GM12878 (cell line): ENCODE data around the gene PKDREJ. TPM values are rescaled to one million over a fixed set of nuclear protein-coding genes. Genes with fewer than 3 reads are reported as not detected.

ENCODE experiments used
- ATAC-seq: fragments of 200-7000 bp; cut with Tn5 transposase; 3 replicates; pipeline ENCODE4 v1.9.1; 2020; ENCODE audit warnings: mild to moderate bottlenecking, moderate library complexity
- BruUV-seq: library from RNA; stranded (reverse); fragments of 400-500 nt; replicated peaks from 2 replicates; lab custom pipeline; 2021; lab: Mats Ljungman, UMichigan
- CTCF ChIA-PET: fragments of 300-600 bp; sonication (Branson Sonifier 250); formaldehyde crosslinking; extraction: SDS; loops from one replicate; lab custom pipeline; 2021; ENCODE audit warnings: inconsistent platforms; lab: Yijun Ruan, JAX
- POLR2A ChIA-PET: fragments of 350-600 bp; formaldehyde crosslinking; extraction: SDS; loops from one replicate; lab custom pipeline; 2021; ENCODE audit warnings: inconsistent platforms; lab: Charles Lee
- RAD21 ChIA-PET: fragments of 300-600 bp; sonication (Branson Sonifier 250); formaldehyde crosslinking; loops from one replicate; lab custom pipeline; 2023; ENCODE audit warnings: antibody characterized with exemption; ENCODE audit not compliant: unreplicated experiment; lab: Charles Lee
- SMC1A ChIA-PET: fragments of 300-600 bp; sonication (Branson Sonifier 250); formaldehyde crosslinking; loops from one replicate; lab custom pipeline; 2023; ENCODE audit not compliant: unreplicated experiment, uncharacterized antibody; lab: Charles Lee
- DNase-seq: peaks from one replicate; pipeline ENCODE4 v3.0.0-alpha.2; 2011; ENCODE audit warnings: low read depth, low spot score
- FAIRE-seq: peaks from 3 replicates; lab custom pipeline; 2011; peaks lifted over from hg19 to GRCh38; lab: Jason Lieb, UNC
- H2AFZ ChIP-seq: 2 replicates; pipeline ENCODE4 v1.6.0; 2011; ENCODE audit warnings: low read depth, low read length, control low read depth; ENCODE audit not compliant: control insufficient read depth
- H3K27ac ChIP-seq: 2 replicates; pipeline ENCODE4 v1.5.1; 2011; ENCODE audit warnings: control low read depth; ENCODE audit not compliant: control insufficient read depth, insufficient read depth
- H3K27me3 ChIP-seq, 2 experiments: replicated peaks in 1 of 2; 2 replicates each; pipeline versions ENCODE4 v1.6.0 to v1.6.1; 2011; ENCODE audit warnings: low read length in 1 of 2; ENCODE audit not compliant: control insufficient read depth in 2 of 2, insufficient read depth in 2 of 2
- H3K36me3 ChIP-seq, 2 experiments: 2 replicates each; pipeline ENCODE4 v1.5.1; 2011; ENCODE audit warnings: low read length in 1 of 2; ENCODE audit not compliant: control insufficient read depth in 2 of 2, insufficient read depth in 2 of 2
- H3K4me1 ChIP-seq: 2 replicates; pipeline ENCODE4 v1.6.1; 2011; ENCODE audit warnings: mild to moderate bottlenecking, low read length, moderate library complexity, mixed read lengths; ENCODE audit not compliant: control insufficient read depth, insufficient read depth
- H3K4me2 ChIP-seq: 2 replicates; pipeline ENCODE4 v1.6.0; 2011; ENCODE audit warnings: control low read depth; ENCODE audit not compliant: control insufficient read depth, insufficient read depth
- H3K4me3 ChIP-seq: fragments of 200-600 bp; sonication (generic); 2 replicates; pipeline ENCODE4 v1.5.1; 2016
- H3K79me2 ChIP-seq: 2 replicates; pipeline ENCODE4 v1.6.0; 2011; ENCODE audit warnings: low read length; ENCODE audit not compliant: control insufficient read depth, insufficient read depth
- H3K9ac ChIP-seq: 2 replicates; pipeline ENCODE4 v1.8.0; 2011; ENCODE audit warnings: low read length, control low read depth, mixed read lengths; ENCODE audit not compliant: control insufficient read depth, insufficient read depth
- H3K9me3 ChIP-seq: replicated peaks from 3 replicates; pipeline ENCODE4 v1.5.1; 2011; ENCODE audit warnings: mild to moderate bottlenecking, low read length; ENCODE audit not compliant: control insufficient read depth, insufficient read depth
- H4K20me1 ChIP-seq: 2 replicates; pipeline ENCODE4 v1.6.0; 2011; ENCODE audit not compliant: control insufficient read depth, insufficient read depth
- ASH2L ChIP-seq: fragments of 300-600, 200-600 bp; sonication (generic); IDR thresholded peaks from 2 replicates; pipeline ENCODE4 v1.6.1; 2017; ENCODE audit warnings: low read depth, mild to moderate bottlenecking, borderline replicate concordance
- EP300 ChIP-seq, 2 experiments: fragments of 150-350 bp in 1 of 2; IDR thresholded peaks; 2 replicates each; pipeline ENCODE4 v1.6.1; 2011 to 2012; ENCODE audit warnings: low read depth in 2 of 2, low read length in 2 of 2, borderline replicate concordance in 1 of 2, improper control_type of control experiment in 1 of 2, inconsistent platforms in 1 of 2; ENCODE audit not compliant: control insufficient read depth in 1 of 2
- JUND ChIP-seq: IDR thresholded peaks from 2 replicates; pipeline ENCODE4 v1.6.1; 2012; ENCODE audit warnings: low read depth, mild to moderate bottlenecking, low read length, improper control_type of control experiment, moderate library complexity
- MXI1 ChIP-seq: fragments of 150-350 bp; IDR thresholded peaks from 2 replicates; pipeline ENCODE4 v1.6.1; 2011; ENCODE audit warnings: low read depth, mild to moderate bottlenecking, inconsistent platforms, low read length, improper control_type of control experiment
- NR2C2 ChIP-seq: IDR thresholded peaks from 2 replicates; pipeline ENCODE4 v1.6.1; 2011; ENCODE audit warnings: borderline replicate concordance, low read depth; ENCODE audit not compliant: control insufficient read depth, insufficient read length
- NRF1 ChIP-seq: conservative IDR thresholded peaks from 2 replicates; pipeline ENCODE4 v1.6.1; 2011; ENCODE audit warnings: mild to moderate bottlenecking, low read depth, low read length, improper control_type of control experiment
- POLR2AphosphoS5 ChIP-seq: IDR thresholded peaks from 2 replicates; pipeline ENCODE4 v1.6.1; 2011; ENCODE audit warnings: mild to moderate bottlenecking, low read length, inconsistent platforms
- SPI1 ChIP-seq: IDR thresholded peaks from 2 replicates; pipeline ENCODE4 v1.6.1; 2011; ENCODE audit warnings: low read depth, mild to moderate bottlenecking, low read length, moderate library complexity, borderline replicate concordance; ENCODE audit not compliant: insufficient read depth
- STAT1 ChIP-seq: fragments of 450-650 bp; conservative IDR thresholded peaks from 2 replicates; pipeline ENCODE4 v1.6.1; 2014; ENCODE audit warnings: antibody characterized with exemption, mild to moderate bottlenecking
- WGBS: methylation state at CpG from one replicate; pipeline ENCODE4 v1.1.6; 2016; ENCODE audit warnings: low lambda C conversion rate; ENCODE audit not compliant: insufficient replicate concordance, insufficient coverage; ENCODE audit errors: missing lambda C conversion rate; 5-methylcytosine and 5-hydroxymethylcytosine counted together
- in situ Hi-C: fragments of 300-500 bp; cut with MboI; formaldehyde crosslinking; loops from 9 replicates; pipeline ENCODE4 v1.14.3; 2018; ENCODE audit warnings: mixed read lengths
- intact Hi-C: fragments of 100-400 bp; cut with micrococcal nuclease; formaldehyde crosslinking; loops from one replicate; pipeline ENCODE4 v1.14.2; 2022; ENCODE audit not compliant: unreplicated experiment
- polyA plus RNA-seq, 11 experiments: library from polyadenylated mRNA; depleted of rRNA in 4 of 11; unstranded in 6 of 11; stranded (reverse) in 5 of 11; fragments of >200 nt; fragmentation: Nextera tagmentation in 4 of 11; fragmentation: Illumina TruSeq in 1 of 11; extraction: Ambion mirVana in 4 of 11; extraction: Trizol in 1 of 11; gene quantifications; 1 replicate in 1 of 11; 2 replicates in 10 of 11; pipeline versions ENCODE4 v1.2.1 to v1.2.3, GENCODE V29; 2011 to 2016; ENCODE audit warnings: inconsistent platforms in 2 of 11, missing spikeins in 2 of 11, low read depth in 1 of 11
- total RNA-seq, 4 experiments: library from RNA; depleted of rRNA in 3 of 4; stranded (reverse); fragments of >200 nt in 3 of 4; fragmentation: Illumina TruSeq in 1 of 4; extraction: Trizol in 1 of 4; gene quantifications; 2 replicates each; pipeline versions ENCODE4 v1.2.1 to v1.2.3, GENCODE V29; 2013 to 2021

The PKDREJ gene
- total and polyA plus RNA-seq, 10 of the 15 experiments (the other 5 are each of a cell fraction or from before 2014, with no cell fraction given) = 0.02 to 0.03 TPM; not detected in 8

GRCh38 chr22:46294784-46295183 lies 31.6 kb upstream of the PKDREJ start:
- Histone ChIP-seq H3K27ac (no peak overlapping the region), H3K4me3 (no peak overlapping the region), H3K9me3 (no peaks in the 10 kb centered on the region; the same call in 2 of the 3 replicates), H3K79me2 (peaks cover 28% of the 10 kb centered on the region), H3K27me3 (no peaks in the 10 kb centered on the region), H3K36me3 (peaks cover 5% of the 10 kb centered on the region in 2 experiments; a peak in 3 of 4 replicates), H2AFZ (no peak overlapping the region), H3K4me1 (peaks cover 32% of the 10 kb centered on the region), H3K9ac (no peak overlapping the region), H3K4me2 (no peak overlapping the region), H4K20me1 (no peaks in the 10 kb centered on the region)
- DNase-seq = no peak
- RAD21 ChIA-PET = no interaction called here
- no peak for ATAC-seq
- no peak for FAIRE-seq
- SMC1A ChIA-PET = interaction anchor here (1.4 kb wide), 1 partner anchor 20 kb away, joined by 3 read pairs; no protein-coding TSS in a partner anchor
- CTCF ChIA-PET = interaction anchor here (1.4 to 2.0 kb wide), 2 partner anchors 24 to 173 kb away, joined by 8 to 9 read pairs; no protein-coding TSS in a partner anchor
- in situ Hi-C loops (no loop called here), intact Hi-C loops (loop anchor here (5.0 kb wide), 2 partner anchors 42 to 172 kb away; partner anchors contain the start of gene CDPF1)
- 100% methylated on average over 1 of the region's 2 CpGs for WGBS
- no TSS peak for BruUV-seq
- POLR2A ChIA-PET = no interaction called here
- no peak for TF ChIP-seq ASH2L
- no peak for TF ChIP-seq NRF1
- no peak for TF ChIP-seq STAT1
- TF ChIP-seq NR2C2 = no peak
- no peak for TF ChIP-seq SPI1
- no peak for TF ChIP-seq JUND
- no peak for TF ChIP-seq EP300 (IDR thresholded peaks at IDR 0.05; ENCODE audit: borderline replicate concordance in 1 of 2, control insufficient read depth in 1 of 2, low read depth in 2 of 2, low read length in 2 of 2)
- TF ChIP-seq MXI1 = no peak
- no peak for TF ChIP-seq POLR2AphosphoS5
